ENCODE measurements around the gene PIGW. TPM values are rescaled to one million over a fixed set of nuclear protein-coding genes. Genes with fewer than 3 reads are reported as not detected.

Gene PIGW
- total RNA-seq: 10 to 100 TPM in 1 of 2 donors, 1 to 10 TPM in 1; 10.0 to 12.0 TPM

GRCh38 chr17:36534840-36535668 is at the start of gene PIGW, which contains the start of gene MYO19:
Gene PIGW, plus strand, starts transcription at chr17:36534987. Its CDS starts 2,115 bp downstream, at chr17:36537102.
Gene MYO19, minus strand, starts transcription at chr17:36534868. Its CDS starts 2,330 bp downstream, at chr17:36532538.

GRCh38 chr17:36486204-36487194 is 48.3 kb upstream of the PIGW start, which contains the start of gene ZNHIT3:
Gene ZNHIT3, plus strand, starts transcription at chr17:36486681. Its CDS starts 19 bp downstream, at chr17:36486700.

GRCh38 chr17:36544307-36545076 is 9.7 kb downstream of the PIGW start, which contains the start of gene GGNBP2:
Gene GGNBP2, plus strand, starts transcription at chr17:36544919. Its CDS starts 806 bp downstream, at chr17:36545725.

Small RNA genes lying within 50 kb of the gene (small RNA-seq; reads per million reads assigned to genes)
- gene RNA5SP439: 0 reads per million in 2 donors

Other genes starting within 250 kb of the PIGW start
- gene TBC1D3G, start 211.1 kb upstream of the PIGW start, total RNA-seq: not detected
- gene TBC1D3H, start 146.6 kb upstream of the PIGW start, total RNA-seq: not detected
- 10 to 100 TPM; 16.9 to 19.0 TPM for gene ZNHIT3, start 48.3 kb upstream of the PIGW start, total RNA-seq
- 10 to 100 TPM; 42.0 to 96.2 TPM for gene MYO19, start 119 bp upstream of the PIGW start, total RNA-seq
- 10 to 100 TPM; 31.7 to 32.6 TPM for gene GGNBP2, start 9.9 kb downstream of the PIGW start, total RNA-seq
- 1 to 10 TPM; 1.0 to 3.0 TPM for gene DHRS11, start 56.9 kb downstream of the PIGW start, total RNA-seq
- gene MRM1, start 66.6 kb downstream of the PIGW start, total RNA-seq: 1 to 10 TPM; 4.5 to 5.7 TPM